ENCODE measurements around the gene MACROD1.

- TF ChIP-seq CTCF (IDR thresholded peaks at IDR 0.05; ENCODE audit: insufficient read depth, low read depth, low read length) (no peak), EZH2 (IDR thresholded peaks at IDR 0.05; ENCODE audit: insufficient read depth, low read length) (no peak)
Observed at GRCh38 chr11:64107303-64107702, 58.6 kb downstream of the MACROD1 start.

All from astrocyte (in vitro differentiated cells and primary cell).